CD4-positive, alpha-beta T cell treated with Interleukin-17A for 4 hours (primary cell): ENCODE results near the gene OSBP2.

Experiments used
- DNase-seq: peaks from one replicate; pipeline ENCODE4 v3.0.0-alpha.2; 2020; ENCODE audit warnings: mixed read lengths

Gene OSBP2

GRCh38 chr22:30947173-30947815, 252.6 kb downstream of the OSBP2 start:
- no peak for DNase-seq

GRCh38 chr22:30947816-30948454, 253.3 kb downstream of the OSBP2 start:
- no peak for DNase-seq

DNA sequence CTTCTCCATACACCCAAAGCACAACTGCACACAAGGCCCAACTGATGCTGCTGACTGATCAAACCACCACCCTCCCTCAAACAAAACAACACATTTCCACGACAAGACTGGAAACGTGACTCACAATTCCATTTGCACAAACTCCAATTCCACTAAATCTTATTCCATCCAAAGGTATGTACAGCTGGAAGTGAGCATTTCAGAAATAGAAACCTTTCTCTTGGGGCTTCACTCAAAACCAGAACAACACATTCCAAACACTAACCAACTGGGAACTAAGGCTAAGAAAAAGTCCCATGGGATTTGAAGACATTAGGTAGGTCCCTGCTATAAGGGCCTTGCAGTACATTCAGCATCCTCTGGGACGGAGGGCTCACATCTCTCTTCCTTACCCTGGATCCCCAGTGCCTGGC, 254.3 kb downstream of the OSBP2 start:
- no peak for DNase-seq

DNA sequence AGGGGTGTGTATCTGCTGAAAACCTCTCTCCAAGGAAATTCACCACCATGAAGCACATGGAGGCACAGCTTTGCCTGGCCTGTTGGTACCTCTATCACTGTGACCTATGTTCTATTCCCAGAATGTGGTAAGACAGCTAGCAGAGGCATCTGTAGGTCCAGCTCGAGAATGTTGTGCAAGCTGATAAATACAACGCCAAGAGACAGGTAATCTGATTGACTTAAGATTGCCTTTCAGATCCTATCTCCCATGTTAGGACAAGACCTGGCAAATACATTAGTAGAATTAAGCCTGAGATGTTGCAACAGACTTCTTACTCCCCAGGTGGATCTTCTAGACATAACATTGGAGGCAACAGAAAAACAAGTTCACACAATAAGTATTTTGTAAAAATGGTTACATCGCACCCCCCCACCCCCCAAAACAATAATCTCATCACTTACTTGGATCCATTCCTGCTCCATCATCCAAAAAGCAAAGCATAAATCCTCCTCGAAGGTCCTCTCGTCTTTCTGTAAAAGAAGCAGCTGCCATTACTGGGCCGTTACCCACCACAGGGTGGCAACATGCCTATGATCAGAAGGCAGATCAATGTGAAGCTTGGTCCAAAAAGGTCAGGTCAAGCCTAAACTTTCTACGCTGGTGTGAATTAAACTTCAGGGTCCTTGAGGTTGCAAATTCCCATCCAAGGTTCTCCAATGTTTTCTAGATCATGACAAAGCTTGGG, 255.4 kb downstream of the OSBP2 start:
- no peak for DNase-seq

DNA sequence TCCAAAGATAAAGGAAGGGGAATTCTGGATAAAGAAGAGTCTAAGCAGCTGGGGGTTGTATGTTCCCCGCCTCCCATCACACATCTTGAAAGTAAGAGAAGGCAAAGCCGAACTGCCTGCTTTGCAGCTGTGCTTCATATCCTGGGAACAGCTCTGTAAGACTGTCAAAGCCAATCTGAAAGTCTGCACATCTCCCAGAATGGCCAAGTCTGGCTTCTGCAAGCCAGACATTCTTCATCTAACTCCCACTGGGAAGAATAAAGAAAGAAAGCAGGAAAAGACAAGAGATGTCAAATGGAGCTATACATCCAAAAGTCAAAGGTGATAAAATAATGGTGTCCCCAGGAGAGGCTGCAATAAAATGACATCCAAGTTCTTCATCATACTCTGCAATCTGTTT, 258.5 kb downstream of the OSBP2 start:
- no peak for DNase-seq

- DNase-seq = no peak
Measured at GRCh38 chr22:30955153-30955552, 260.5 kb downstream of the OSBP2 start.
